GM19395 (cell line): ENCODE data around the gene SLC7A1.

ENCODE experiments used
- ATAC-seq: cut with Tn5 transposase; IDR thresholded peaks from one replicate; pipeline ENCODE4 v1.9.1; 2021; ENCODE audit warnings: mild to moderate bottlenecking, moderate library complexity; ENCODE audit not compliant: unreplicated experiment

The SLC7A1 gene

DNA sequence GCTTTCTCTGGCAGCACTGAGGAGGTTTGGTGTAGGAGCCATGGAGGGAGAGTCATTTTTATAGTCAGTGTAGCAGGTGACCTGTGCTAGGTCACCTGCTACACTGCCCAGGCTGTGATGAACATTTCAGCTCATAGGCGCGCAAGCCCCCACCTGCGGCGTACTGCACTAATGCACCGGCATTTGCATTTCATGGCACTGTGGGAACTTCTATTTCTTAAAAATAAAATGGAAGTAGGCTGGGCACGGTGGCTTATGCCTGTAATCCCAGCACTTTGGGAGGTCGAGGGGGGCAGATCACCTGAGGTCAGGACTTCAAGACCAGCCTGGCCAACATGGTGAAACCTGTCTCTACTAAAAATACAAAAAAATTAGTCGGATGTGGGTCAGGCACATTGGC lies 101.0 kb downstream of the SLC7A1 start:
- no peak for ATAC-seq

DNA sequence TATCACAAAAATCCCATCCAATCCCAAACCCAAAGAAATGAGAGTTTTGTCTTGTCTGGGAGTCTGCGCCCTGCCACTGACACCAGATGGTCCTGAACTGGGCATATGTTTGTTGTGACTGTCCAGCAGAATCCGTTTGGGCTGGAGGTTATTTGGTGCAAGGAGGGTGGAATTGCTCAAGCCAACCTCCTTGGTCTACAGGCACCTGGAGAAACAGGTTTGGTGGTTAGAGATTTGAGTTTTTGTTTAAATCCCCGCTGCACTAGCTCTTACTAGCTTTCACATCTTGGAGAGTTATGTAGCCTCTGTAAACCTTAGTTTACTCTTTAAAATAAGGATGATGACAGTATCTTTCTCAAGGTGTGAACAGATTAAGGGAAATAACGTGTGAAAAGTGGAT lies 101.7 kb downstream of the SLC7A1 start:
- no peak for ATAC-seq

DNA sequence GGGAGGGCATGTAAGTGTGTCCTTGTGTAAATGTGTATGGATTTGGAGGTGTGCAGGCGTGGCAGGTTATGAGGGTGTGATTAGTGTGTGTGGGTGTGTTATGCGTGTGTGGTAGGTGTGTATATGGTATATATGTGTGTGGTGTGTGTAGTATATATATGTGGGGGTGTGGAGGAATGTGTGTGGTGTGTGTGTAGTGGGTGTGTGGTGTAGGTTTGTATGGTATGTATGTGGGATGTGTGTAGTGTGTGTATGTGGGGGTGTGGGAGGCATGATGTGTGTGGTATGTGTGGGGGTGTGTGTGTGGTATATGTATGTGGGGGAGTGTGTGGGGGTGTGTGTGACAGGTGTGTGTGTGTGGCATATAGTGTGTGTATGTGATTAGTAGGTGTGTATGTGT lies 104.2 kb downstream of the SLC7A1 start:
- ATAC-seq, result no peak

DNA sequence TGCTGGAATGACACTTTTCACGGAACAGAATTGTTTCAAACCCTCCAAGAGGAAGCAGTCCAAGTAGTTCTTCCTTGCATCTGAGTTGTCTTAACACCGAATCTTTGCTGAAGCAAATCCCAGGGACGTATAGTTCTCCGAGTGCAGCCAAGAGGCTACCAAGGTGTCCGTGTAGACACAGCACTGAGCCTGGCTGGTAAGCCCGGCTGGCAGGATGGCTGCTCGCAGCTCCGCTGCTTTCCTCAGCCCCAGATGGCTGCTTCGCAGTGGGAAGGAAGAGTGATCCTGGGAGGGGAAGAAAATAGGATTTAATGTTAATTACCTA lies 105.0 kb downstream of the SLC7A1 start:
- no peak for ATAC-seq

DNA sequence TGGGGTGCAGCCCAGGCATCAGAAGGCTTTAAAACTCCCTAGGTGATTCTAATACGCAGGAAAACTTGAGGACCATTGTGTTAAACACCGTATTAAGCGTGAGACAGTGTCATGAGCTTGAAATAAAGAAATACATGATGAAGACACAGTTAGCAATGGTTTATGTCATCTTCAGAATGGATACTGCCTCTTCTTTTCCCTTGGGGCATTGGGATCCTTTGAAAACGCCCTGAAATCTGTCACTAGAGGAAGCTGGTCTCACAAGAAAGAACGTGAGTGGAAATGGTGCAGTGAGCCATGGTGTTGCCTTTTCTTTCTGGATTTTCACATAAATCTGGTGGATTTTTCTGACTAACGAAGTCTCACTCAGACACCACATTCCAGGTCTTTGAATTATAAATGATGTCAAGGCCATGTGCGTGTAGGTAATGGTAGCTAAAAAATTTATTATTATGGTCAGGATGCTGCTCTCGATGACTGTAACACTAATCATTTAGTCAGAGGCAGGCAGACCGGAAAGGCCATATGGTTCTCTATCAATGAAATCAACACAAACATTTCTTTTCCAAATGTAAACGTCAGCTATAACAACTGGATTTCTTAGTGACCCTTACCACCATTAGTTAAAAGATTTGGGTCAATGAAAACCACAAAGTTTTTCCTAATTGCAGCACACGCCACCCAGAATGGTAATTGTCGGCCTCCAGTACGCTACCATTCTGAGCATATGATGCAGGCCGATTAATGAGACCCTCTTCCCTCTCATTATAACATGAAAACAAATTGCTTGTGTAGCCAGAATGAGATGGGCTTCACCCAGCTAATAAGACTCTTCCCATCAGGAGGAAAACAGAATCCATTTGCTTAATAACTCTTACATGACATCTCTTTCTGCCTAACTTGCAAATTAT lies 105.6 kb downstream of the SLC7A1 start:
- no peak for ATAC-seq

DNA sequence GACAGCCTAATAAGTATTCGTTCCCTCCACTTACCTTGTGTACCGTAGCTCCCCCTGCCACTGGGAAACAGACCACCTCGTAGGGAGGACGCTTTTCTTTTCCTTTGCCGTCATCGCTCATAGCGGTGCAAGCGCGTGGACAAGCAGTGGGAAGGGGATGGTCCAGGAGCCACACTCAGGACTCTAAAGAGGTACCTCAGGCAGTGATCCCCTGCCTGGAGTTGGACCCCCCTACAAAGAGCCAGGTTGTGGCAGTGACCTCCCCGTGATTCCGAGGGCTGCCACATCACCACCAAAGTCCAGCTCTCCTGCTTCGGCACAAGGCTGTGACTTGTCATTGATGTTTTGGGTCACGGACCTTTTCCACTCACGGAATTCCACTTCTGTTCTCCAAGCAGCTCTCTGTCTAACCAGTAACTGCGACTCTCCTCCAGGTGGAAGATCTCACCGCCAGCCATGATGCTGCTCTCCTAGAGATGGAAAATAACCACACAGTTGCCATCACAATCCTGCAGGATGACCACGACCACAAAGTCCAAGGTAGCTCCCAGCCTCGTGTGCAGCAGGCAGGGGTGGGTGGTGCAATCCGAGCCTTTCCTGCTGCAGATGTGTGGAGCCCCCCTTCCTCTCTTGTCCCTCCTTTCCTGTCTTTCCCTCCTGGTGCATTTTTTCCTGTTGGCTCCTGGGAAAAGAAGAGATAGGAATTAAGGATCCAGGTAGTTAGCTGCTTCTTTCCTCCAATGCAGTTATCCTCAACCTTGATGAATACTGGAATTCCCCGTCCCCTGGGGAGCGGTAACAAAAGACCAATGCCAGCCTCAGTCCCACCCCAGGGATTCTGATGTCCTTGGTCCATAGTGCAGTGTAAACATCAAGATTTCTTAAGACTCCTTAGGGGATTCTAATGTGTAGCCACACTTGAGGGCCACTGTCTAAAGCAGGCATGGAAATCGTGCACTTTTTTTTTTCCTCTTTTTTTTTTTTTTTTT lies 107.7 kb downstream of the SLC7A1 start:
- no peak for ATAC-seq

DNA sequence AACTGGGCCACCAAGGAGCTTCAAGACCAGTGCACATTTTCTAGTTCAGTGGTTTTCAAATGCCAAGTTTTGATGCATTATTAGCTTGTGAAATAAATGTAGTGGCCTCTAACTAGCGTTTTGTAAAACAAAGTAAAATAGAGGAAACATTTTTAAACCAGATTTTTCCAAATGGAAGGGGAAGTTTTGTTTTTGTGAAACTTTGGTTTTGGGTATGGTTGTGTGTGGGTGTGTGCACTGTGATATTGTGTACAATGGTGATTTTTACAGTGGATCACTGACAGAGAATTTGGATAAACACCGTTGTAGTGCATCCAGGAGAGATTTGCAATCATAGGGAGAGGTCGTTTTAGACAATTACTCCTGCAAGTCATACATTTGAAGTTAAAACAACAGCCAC lies 108.9 kb downstream of the SLC7A1 start:
- ATAC-seq, result no peak

DNA sequence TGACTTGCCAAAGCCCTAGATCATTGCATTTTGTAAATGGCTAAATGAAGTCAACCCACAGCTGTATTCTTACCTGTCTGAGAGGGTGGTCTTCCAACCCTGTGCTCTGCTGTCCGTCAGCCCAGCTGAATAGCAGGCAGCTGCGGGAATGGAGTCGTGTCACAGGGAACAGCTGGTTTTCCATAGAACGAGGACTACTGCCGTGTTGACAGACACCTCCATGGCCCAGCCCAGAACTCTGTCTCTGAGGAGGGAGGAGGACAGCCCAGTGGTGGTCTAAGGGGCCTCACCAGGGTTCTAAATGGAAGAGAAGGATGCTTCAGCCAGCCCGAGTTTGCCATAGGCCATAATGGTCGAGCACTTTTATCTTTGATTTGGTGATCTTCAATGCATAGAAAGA lies 110.7 kb downstream of the SLC7A1 start:
- ATAC-seq, result no peak

DNA sequence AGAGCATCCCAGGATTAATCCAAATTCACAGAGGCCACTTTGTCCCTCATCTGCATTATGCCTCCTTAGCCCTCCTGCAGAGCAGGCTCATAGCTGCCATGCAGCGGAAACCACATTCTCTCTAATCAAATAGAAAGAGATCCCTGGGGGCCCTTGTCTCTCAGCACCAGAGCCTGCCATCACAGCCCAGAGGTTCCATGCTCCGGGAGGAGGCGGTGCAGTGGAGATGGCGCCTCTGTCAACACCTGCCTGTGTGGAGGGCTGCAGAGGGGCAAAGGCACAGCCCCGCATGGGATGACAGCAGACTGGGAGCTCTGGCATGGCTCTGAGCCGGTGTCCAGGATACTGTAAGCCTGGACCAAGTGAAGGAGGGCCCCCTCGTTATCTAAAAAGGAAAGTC lies 111.3 kb downstream of the SLC7A1 start:
- no peak for ATAC-seq

DNA sequence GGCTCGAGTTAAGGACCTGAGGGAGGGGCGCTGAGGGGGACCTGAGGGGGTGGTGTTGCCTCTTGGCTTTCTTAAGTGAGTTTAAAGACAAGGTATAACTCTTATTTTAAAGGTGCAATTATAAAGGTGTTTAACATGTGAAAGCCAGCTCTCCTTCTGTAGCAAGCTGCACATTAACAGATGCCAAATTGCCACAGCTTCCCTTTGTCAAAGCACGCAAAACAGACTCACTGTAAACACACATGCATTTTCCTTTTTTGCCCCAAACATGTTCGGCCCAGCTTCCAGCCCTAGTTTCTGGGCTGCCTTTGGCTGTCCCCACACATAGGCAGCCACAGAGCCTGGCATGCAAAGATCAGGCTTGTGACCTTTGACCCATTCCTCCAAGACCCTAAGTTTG lies 111.9 kb downstream of the SLC7A1 start:
- no peak for ATAC-seq

DNA sequence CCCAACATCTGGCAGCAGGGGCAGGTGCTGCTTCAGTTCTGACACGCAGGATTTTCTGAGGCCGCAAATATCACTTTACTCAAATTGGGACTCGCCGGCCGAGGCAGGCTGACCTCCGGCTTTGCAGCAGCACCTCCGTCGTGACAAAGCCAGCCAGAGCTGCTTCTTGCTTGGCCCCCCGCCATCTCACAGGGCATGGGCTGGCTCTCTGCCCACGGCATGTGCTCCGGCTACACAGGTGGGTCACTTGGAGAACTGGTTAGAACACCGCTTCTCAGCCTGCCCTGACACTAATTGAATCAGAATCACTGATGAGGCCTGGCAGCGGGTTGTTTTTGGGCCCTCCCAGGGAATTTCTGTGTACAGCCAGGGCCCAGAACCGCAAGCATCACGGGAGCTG lies 112.3 kb downstream of the SLC7A1 start:
- ATAC-seq, result no peak

DNA sequence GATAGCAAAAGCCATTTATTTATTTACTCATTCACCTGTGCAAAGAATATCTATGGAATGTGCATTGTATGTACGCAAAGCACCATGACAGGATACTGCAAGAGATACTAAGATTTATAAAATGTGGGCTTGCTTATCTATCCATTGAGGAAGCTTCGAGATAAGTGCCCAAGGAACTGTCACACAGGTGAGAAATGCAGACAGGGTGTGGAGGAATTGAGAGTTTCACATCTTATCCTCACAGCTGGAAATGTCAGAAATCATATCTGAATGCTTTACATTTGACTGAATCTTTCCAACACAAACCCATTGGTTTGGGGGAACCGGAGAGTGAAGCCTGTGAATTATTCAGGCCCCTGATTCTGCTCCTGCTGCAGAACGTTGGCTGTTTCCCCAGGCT lies 113.0 kb downstream of the SLC7A1 start:
- ATAC-seq, result no peak

DNA sequence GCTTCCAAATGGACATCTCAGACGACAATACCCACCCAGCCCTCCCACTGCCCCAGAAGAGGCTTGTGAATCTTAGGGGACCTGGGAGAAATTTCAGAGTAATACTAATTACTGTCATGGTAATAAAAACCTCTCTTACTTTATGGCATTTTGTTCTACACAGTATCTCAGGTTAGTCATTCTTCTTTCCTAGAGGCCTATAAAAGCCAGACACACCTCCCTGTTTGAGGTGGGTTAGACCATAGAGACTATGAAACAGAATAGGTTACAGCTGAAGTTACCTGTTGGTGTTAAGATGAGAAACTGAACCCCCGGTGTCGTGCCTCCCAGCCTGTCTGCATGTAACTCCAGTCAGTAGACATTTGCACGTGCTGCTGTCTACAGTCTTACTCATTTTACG lies 113.9 kb downstream of the SLC7A1 start:
- ATAC-seq, result no peak

DNA sequence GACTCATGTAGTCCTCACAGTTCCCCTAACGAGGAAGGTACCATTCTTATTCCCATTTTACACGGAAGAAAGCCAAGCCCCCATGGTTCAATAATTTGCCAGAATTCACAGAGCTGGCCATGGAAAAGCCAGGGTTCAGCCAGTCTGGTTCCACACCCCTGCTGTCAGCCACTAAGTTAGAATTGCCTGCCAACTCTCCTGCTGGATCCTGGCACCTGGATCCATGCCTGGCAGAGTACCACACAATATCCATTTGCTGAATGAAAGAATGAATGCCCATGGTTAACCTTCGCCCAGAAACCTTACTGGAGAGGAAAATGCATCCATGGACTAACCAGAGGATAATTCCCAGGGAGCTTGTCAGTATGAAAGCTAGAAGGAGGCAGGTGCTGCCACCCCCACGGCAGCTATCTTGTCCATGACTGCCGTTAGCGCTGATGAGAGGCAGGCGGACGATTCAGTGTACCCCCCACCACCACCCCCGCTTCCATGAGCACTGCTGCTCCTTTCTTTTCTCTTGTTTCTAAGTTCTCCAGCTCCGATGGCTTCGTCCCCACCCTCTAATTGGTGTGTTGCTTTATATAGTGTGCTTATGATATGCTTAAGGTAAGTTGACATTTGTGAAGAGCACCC lies 114.5 kb downstream of the SLC7A1 start:
- no peak for ATAC-seq

DNA sequence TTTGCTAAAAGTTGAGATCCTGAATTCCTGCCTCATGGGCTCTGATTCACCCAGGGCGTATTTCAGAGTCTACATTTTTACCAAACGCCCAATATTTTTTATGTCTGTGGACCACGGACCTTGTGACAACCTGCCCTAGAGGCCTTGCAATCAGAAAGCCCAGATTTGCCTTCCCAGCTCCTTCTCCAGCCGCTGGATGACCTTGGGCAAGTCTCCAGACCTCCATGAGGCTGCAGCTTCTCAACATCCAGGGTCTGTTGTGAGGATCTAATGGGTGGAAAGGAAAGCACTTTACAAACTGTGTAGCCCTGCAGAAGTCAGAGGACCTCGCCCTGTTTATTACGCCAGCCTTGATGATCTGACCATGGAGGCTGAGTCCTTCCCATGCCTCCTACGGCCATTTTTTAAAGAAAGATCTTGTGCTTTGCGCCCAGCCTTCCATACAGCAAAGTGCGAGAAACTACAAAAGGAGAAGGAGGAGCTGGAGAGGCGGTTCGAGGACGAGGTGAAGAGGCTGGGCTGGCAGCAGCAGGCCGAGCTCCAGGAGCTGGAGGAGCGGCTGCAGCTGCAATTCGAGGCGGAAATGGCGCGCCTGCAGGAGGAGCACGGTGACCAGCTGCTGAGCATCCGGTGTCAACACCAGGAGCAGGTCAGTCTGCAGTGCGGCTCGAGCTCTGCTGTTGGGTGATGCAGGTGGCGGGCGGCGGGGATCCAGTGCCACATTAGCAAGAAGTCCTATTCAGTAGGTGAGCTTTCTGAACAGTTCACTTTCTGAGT lies 115.6 kb downstream of the SLC7A1 start:
- no peak for ATAC-seq

DNA sequence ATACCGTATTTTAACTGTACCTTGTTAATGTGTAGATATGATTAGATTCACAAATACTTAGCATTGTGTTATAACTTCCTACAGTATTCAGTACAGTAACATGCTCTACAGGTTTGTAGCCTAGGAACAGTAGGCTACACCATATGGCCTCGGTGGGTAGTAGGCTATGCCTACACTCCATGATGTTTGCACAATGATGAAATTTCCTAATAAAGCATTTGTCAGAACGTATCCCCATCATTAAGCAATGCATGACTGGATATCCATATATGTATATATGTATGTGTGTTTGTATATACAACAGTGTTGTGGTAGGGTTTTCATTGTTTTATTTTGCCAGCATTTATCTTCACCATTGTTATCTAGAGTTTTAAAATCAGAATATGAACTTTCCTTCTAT lies 119.4 kb downstream of the SLC7A1 start:
- ATAC-seq, result no peak

DNA sequence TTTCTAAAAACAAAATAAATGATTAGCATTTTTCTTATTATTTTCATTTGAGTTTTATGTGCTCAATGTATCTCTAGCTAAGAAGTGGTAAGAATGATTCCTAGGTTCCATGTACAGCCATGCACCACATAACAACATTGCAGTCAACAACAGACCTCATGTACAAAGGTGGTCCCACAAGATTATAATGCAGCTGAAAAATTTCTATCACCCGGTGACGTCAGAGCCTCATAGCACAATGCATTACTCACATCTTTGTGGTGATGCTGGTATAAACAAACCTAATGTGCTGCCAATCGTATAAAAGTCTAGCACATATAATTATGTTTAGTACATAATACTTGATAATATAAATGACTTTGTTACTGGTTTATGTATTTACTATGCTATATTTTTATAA lies 120.5 kb downstream of the SLC7A1 start:
- no peak for ATAC-seq

DNA sequence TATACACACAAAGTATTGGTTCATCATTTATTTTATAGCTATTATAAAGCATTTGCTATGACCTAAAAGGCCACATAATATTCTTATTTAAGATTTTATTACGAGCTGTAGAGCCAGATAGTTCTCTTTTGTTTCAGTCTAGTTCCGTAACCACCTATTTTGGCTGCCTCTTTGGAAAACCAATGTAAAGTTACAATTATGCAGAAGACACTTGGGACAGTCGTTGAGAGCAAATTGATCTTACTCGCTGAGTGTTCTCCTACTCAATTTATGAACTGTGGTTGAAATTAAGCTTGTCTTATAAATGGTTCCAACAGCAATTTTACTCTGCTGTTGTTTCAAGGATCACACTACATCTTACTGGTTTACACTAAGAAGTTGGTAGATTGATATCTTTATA lies 122.3 kb downstream of the SLC7A1 start:
- ATAC-seq, result no peak

DNA sequence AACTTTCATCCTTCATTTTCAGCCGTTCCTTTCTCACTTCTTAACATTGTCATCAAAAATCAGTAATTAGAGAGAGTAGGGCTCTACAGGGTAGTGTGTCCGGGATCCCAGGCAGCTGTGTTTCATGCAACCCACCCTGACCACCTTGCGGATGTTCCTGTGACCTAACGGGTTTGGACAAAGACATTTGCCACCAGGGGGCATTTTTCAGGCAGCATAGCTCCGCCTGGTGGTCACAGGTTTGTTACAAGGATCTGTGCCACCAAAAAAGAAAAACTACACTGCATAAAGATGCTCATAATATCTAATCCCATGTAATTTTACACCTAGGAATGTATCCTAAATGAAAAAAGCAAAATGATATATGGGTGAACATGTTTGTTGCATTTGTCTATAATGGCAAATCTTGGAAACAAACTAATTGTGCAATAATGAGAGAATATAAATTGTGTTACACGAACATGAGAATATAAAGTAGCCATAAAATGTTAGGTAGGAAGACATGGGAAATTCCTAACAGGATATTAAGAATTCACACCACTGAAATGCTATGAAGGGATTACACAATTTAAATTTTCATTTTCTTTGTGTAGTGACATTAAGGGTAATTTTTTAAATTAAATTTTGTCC lies 123.0 kb downstream of the SLC7A1 start:
- ATAC-seq, result no peak

DNA sequence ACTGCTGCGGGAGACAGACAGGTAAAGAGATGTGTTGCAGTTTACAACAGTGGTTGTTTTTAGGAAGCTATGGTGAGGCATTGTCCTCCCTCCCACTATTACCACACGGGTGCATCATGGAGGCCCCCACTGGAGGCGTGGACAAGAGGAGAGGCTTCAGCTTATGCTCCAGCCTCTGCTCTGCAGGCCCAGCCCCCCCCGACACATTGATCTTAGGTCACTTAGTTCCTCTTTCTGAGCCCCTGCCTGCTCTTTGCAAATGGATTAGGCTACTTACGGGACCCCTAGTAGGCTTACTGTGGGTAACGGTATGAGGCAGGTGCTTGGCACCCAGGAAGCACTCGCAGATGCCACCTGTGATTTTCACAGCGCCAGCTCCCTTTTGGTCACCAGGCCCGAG lies 123.9 kb downstream of the SLC7A1 start:
- ATAC-seq, result no peak
